Measurements from ENCODE around the gene OR5M3.

OR5M3 gene

GRCh38 chr11:56473252-56473651, at the start of gene OR5M3:
OR5M3 (minus strand) TSS chr11:56473352; CDS start chr11:56470497, 2,855 bp downstream.
- DNase-seq: no peak

GRCh38 chr11:56522008-56522407, 48.9 kb upstream of the OR5M3 start:
- no peak for DNase-seq

GRCh38 chr11:56513280-56513679, 40.1 kb upstream of the OR5M3 start:
- DNase-seq: no peak

DNA sequence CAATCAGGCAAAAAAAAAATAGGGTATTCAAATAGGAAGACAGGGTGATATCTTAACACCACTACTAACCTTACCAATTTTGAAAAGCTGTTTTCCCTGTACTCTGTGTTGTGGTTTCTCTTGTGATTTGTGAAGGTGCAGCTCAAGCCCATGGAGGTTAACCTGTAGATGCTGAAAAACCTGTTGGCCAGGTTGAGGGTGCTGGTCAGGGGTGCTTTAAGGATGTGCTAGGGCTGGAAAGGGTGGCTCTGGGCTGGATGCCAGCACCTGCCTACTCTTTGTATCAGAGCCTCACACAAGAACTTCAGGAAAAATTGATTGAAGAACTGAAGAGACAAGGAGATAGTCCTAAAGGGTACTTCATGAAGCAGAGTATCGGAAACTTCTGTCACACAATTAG, 36.3 kb upstream of the OR5M3 start:
- DNase-seq: no peak

DNA sequence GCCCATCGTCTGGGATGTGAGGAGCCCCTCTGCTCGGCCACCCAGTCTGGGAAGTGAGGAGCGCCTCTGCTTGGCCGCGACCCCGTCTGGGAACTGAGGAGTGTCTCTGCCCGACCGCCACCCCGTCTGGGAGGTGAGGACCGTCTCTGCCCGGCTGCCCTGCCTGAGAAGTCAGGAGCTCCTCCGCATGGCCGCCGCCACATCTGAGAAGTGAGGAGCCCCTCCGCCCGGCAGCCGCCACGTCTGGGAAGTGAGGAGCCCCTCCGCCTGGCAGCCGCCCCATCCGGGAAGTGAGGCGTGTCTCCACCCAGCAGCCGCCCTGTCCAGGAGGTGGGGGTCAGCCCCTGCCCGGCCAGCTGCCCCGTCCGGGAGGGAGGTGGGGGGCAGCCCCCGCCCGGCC, 23.9 kb upstream of the OR5M3 start:
- no peak for DNase-seq

GRCh38 chr11:56495117-56495516, 22.0 kb upstream of the OR5M3 start:
- DNase-seq: no peak

DNA sequence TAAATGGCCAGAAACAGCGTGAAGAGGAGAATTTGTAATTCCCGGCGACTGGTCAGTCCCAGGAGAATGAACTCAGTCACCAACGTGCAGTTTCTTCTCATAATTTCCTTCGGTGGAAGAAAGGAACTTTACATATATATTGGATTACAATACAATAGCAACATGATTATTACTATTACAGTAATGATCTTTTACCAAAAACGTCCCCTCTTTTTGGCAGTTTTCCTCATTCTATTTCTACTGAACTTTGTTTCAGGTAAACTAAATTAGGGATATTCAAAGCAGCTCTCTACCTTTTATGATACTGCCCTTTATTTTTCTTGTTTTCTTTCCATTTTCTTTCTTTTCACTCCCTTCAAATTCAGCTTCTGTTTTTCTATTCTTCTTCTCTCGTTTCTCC, 18.1 kb upstream of the OR5M3 start, which contains the start of gene OR5M8:
OR5M8 (minus strand) TSS at position 101 of the 400 bp plus-strand sequence; CDS start at position 101, 0 bp downstream.
- DNase-seq: no peak

DNA sequence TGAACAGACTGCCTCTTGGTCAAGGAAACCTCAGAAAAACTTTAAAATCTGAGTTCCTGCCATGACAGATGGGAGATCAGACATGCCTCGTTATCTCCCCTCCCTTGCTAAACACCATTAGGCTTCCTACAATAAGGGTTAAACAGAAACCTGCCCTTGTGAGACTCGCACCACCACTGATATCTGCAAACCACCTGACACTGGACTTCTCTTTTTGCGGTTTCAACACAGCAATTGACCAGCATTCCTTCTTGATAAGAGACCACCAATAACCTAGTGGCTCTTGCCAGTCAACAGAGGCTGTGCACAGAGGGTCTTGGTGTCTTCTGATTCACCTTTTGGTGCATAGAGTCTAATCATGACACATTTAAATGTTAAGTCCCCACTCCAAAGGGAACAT, 13.6 kb upstream of the OR5M3 start:
- no peak for DNase-seq

DNA sequence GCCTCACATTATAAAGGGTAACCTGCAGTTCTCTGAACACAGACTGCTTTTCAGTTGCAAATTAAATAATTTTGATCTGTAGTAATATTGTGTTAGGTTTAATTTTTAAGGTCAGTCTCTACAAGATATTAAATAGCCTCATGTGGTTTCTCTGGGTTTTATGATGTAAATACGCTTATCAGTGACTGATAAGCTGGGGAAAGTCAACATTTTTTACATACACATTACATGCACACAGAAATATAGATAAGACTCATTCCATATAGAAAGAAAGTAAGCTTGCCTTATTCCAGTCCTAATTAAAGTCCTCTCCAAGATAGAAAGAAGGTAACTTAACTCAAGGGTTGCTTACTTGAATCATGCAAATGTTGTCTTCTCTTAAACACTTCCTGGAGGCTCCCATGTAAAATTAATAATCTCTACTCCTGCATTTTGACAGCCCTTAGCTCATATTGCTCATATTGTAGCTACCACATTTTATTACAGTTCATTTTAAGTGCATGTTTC, 1.6 kb upstream of the OR5M3 start:
- DNase-seq: no peak

- DNase-seq: no peak
Measured at GRCh38 chr11:56457076-56457475, 16.1 kb downstream of the OR5M3 start.

- no peak for DNase-seq
Measured at GRCh38 chr11:56453521-56453920, 19.6 kb downstream of the OR5M3 start.
